Measurements from ENCODE around the gene PRSS3. TPM values are rescaled to one million over a fixed set of nuclear protein-coding genes. Genes with fewer than 3 reads are reported as not detected.
"Not testable (repeated sequence)": the region's sequence is repeated elsewhere in the genome, so short reads cannot be mapped to it uniquely, and the experiment has no call there.

Gene PRSS3
- polyA plus RNA-seq, 1 donor: not detected

DNA sequence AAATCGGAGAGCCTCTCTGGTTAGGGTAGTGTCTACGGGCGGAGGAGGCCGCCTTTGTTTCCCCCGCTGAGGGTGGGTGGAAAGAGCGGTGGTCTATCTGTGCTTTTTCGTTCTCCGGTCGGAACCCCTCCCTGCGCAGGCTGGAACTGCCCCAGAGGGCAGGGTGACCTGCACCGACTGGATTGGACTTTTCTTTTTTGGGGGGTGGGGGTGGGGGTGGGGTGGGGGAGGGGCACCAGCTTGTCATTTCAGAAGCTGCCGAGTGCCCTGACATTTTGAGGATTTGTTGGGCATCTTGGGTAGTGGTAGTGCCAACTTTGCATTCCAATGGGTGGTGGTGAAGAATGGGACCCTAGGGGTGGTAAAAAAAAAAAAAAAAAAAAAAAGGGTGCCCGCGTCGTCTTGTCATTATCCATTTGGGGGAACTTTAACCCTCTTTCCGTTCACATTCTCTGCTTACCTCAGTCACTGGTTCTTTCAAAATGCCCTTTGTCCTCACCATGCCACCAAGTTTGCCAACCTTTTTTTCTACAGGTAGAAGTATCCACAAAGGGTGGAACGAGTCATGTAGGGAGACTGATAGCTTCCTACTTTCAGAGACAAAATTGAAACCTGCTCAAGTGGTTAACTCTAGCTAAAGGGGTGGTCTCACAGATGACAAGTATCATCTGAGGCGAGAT is 22.9 kb downstream of the PRSS3 start:
- no peak for DNase-seq

- DNase-seq: no peak
These were observed 23.6 kb downstream of the PRSS3 start for GRCh38 chr9:33818847-33819500.

- DNase-seq: no peak
These were observed 24.9 kb downstream of the PRSS3 start for GRCh38 chr9:33820231-33820745.

GRCh38 chr9:33823801-33824200 is 28.4 kb downstream of the PRSS3 start:
- no peak for DNase-seq

- not testable (repeated sequence) for DNase-seq
These were observed 31.9 kb downstream of the PRSS3 start for GRCh38 chr9:33827285-33827684.

DNA sequence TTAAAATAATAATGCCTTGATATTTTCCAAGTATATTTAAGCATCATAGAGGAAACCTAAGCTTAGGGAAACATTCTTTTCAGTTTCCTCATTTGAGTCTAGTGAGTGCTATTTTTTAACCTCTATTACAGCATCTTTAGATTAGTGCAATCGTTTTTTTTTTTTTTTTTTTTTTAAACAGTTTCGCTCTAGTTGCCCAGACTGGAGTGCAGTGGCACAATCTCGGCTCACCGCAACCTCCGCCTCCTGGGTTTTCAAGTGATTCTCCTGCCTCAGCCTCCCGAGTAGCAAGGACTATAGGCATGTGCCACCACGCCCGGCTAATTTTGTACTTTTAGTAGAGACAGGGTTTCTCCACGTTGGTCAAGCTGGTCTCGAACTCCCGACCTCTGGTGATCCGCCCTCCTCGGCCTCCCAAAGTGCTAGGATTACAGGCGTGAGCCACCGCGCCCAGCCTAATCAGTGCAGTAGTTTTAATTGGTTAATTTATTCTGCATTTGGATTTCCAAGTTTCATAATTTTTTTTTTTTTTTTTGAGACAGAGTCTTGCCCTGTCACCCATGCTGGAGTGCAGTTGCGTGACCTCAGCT is 34.4 kb downstream of the PRSS3 start:
- not testable (repeated sequence) for DNase-seq

- no peak for DNase-seq
These were observed 40.4 kb downstream of the PRSS3 start for GRCh38 chr9:33835625-33836260.

GRCh38 chr9:33836261-33836660 is 40.9 kb downstream of the PRSS3 start:
- not testable (repeated sequence) for DNase-seq

- no peak for DNase-seq
These were observed 41.8 kb downstream of the PRSS3 start for GRCh38 chr9:33837138-33837537.

DNA sequence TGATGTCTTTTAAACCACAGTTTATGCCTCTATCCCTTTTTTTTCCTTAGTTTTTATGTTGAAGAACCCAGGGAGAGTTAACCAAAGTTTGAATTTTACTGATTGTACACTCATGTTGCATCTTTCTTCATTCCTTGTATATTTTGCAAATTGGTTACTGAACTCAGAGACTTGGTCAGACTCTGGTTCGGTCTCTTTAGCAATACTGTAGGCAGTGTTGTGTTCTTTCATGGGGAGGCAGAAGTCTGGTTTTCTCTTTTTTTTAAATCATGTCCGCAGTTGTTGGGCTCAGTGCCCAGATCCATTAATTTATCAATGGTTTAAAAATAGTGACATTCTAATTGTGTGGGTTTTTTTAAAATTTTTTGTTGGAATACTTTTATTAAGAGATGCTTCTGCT is 45.0 kb downstream of the PRSS3 start:
- DNase-seq: no peak

- DNase-seq: no peak
These were observed 48.1 kb downstream of the PRSS3 start for GRCh38 chr9:33843312-33843961.

GRCh38 chr9:33846231-33846630 is 50.9 kb downstream of the PRSS3 start:
- DNase-seq: no peak

- not testable (repeated sequence) for DNase-seq
These were observed 52.5 kb downstream of the PRSS3 start for GRCh38 chr9:33847894-33848205.

Other genes with a start within 250 kb of the PRSS3 start
- 43.2 TPM for gene UBE2R2, start 21.6 kb downstream of the PRSS3 start, polyA plus RNA-seq (ENCODE audit: insufficient read length)